ENCODE results near the gene CAMK2D.
"Not testable (repeated sequence)": the region's sequence is repeated elsewhere in the genome, so short reads cannot be mapped to it uniquely, and the experiment has no call there.

The CAMK2D gene

GRCh38 chr4:113761620-113762185 is at the start of gene CAMK2D:
Gene CAMK2D (minus strand): TSS chr4:113761738. CDS start chr4:113761068, 670 bp downstream.
- peak; percentile 81 for DNase-seq

- DNase-seq, result no peak
Observed at GRCh38 chr4:113810906-113811305, 49.4 kb upstream of the CAMK2D start.

- no peak for DNase-seq
Observed at GRCh38 chr4:113809311-113809710, 47.8 kb upstream of the CAMK2D start.

- DNase-seq, result no peak
Observed at GRCh38 chr4:113806850-113807249, 45.3 kb upstream of the CAMK2D start.

GRCh38 chr4:113801882-113802281 is 40.3 kb upstream of the CAMK2D start:
- DNase-seq, result no peak

- not testable (repeated sequence) for DNase-seq
Observed at GRCh38 chr4:113796381-113796780, 34.8 kb upstream of the CAMK2D start.

GRCh38 chr4:113790478-113790877 is 28.9 kb upstream of the CAMK2D start:
- no peak for DNase-seq

- DNase-seq, result no peak
Observed at GRCh38 chr4:113788888-113789287, 27.4 kb upstream of the CAMK2D start.

GRCh38 chr4:113785781-113786180 is 24.2 kb upstream of the CAMK2D start:
- DNase-seq, result no peak

GRCh38 chr4:113784497-113785250 is 23.1 kb upstream of the CAMK2D start:
- no peak for DNase-seq

- DNase-seq, result no peak
Observed at GRCh38 chr4:113783701-113784100, 22.2 kb upstream of the CAMK2D start.

- DNase-seq, result no peak
Observed at GRCh38 chr4:113783289-113783688, 21.8 kb upstream of the CAMK2D start.

- DNase-seq, result no peak
Observed at GRCh38 chr4:113781439-113782040, 20.0 kb upstream of the CAMK2D start.

- no peak for DNase-seq
Observed at GRCh38 chr4:113776679-113777078, 15.1 kb upstream of the CAMK2D start.

- no peak for DNase-seq
Observed at GRCh38 chr4:113776016-113776415, 14.5 kb upstream of the CAMK2D start.

- DNase-seq, result no peak
Observed at GRCh38 chr4:113773756-113774155, 12.2 kb upstream of the CAMK2D start.

- no peak for DNase-seq
Observed at GRCh38 chr4:113773014-113773413, 11.5 kb upstream of the CAMK2D start.

- DNase-seq, result no peak
Observed at GRCh38 chr4:113772319-113772718, 10.8 kb upstream of the CAMK2D start.

GRCh38 chr4:113769744-113770143 is 8.2 kb upstream of the CAMK2D start:
- no peak for DNase-seq

- no peak for DNase-seq
Observed at GRCh38 chr4:113768952-113769351, 7.4 kb upstream of the CAMK2D start.

GRCh38 chr4:113766882-113767281 is 5.3 kb upstream of the CAMK2D start:
- no peak for DNase-seq

GRCh38 chr4:113764720-113765264 is 3.3 kb upstream of the CAMK2D start:
- DNase-seq, result no peak

- DNase-seq, result not testable (repeated sequence)
Observed at GRCh38 chr4:113763923-113764322, 2.4 kb upstream of the CAMK2D start.

GRCh38 chr4:113763029-113763285 is 1.4 kb upstream of the CAMK2D start:
- DNase-seq, result no peak
